HG03159 (cell line): Measurements from ENCODE around the gene MCRS1.
"Not testable (repeated sequence)": the region's sequence is repeated elsewhere in the genome, so short reads cannot be mapped to it uniquely, and the experiment has no call there.

ENCODE experiments used
- ATAC-seq: cut with Tn5 transposase; IDR thresholded peaks from one replicate; pipeline ENCODE4 v1.9.1; 2021; ENCODE audit warnings: mild to moderate bottlenecking, moderate library complexity; ENCODE audit not compliant: unreplicated experiment

Gene MCRS1

GRCh38 chr12:49521389-49521788, 46.6 kb downstream of the MCRS1 start:
- no peak for ATAC-seq

- ATAC-seq, result no peak
These were observed 48.4 kb downstream of the MCRS1 start for GRCh38 chr12:49519574-49519936.

GRCh38 chr12:49518914-49519573, 48.9 kb downstream of the MCRS1 start:
- ATAC-seq, result no peak

- no peak for ATAC-seq
These were observed 52.7 kb downstream of the MCRS1 start for GRCh38 chr12:49515266-49515665.

- no peak for ATAC-seq
These were observed 55.4 kb downstream of the MCRS1 start for GRCh38 chr12:49512546-49512945.

GRCh38 chr12:49511410-49511809, 56.5 kb downstream of the MCRS1 start:
- ATAC-seq, result no peak

- ATAC-seq, result not testable (repeated sequence)
These were observed 58.3 kb downstream of the MCRS1 start for GRCh38 chr12:49509681-49510080.
